Measurements from ENCODE around the gene RARG. TPM values are rescaled to one million over a fixed set of nuclear protein-coding genes. Genes with fewer than 3 reads are reported as not detected.

Gene RARG
- polyA plus RNA-seq, 3 donors: 1.8 to 14.6 (median 2.3) TPM

DNA sequence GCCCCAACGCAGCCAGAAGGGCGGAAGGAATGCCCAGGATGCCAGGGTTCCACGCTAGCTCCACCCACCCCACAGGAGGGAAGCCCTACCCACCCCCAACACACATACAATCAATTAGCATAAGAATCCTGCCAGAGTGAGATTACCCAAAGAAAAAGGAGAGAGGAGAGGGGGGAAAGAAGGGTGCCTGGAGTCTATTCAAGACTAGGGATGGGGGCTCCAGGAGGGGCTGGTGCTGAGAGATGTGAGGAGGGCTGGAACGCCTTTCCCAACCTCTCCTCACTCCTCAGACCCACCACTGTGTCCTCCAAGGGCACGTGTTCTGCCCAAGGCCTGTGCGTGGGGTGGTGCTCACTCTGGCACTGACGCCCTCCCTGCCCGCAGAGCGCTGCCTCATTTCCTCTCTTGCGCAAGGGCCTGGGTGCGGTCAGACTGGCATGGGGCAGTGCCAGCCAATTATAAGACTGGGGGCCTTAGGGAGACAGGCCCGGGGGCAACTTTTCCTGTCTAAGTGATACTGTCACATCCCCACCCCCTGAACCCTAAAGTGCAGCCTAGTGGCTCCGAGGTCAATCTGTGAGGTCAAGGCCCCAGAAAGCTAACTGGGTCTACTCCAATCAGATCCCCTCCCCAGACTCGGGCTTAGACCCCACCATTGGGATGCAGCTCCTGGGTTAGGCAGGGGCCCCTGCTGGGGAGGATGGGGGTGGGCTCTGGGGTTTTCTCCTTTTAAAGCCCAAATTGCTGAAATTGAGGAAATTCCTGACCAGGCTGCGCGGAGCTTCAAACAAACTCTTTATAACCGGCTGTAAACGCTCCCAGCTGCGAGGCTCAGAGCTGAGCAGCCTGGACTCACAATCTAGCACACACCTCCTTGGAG, 14.7 kb downstream of the RARG start:
- Mint-ChIP-seq H3K27me3 (ENCODE audit: low read depth in 3 of 3) (peaks cover 5 to 8% (median 7%) of the 10 kb centered on the region in 3 donors), H3K9me3 (peaks cover 5 to 9% (median 7%) of the 10 kb centered on the region in 7 donors), H3K36me3 (peaks cover 36 to 45% of the 10 kb centered on the region in 2 donors), H3K4me3 (peak overlapping the region; percentile 64 to 87), H3K27ac (peak overlapping the region; percentile 72 to 99 (median 91)), H3K4me1 (peaks cover 75% of the 10 kb centered on the region)
- peaks cover 52 to 75% of the 10 kb centered on the region in 2 donors for H3K4me1 ChIP-seq (ENCODE audit: control insufficient read depth in 1 of 2, insufficient read depth in 2 of 2, low read length in 2 of 2)
- TF ChIP-seq, protein P1, sequence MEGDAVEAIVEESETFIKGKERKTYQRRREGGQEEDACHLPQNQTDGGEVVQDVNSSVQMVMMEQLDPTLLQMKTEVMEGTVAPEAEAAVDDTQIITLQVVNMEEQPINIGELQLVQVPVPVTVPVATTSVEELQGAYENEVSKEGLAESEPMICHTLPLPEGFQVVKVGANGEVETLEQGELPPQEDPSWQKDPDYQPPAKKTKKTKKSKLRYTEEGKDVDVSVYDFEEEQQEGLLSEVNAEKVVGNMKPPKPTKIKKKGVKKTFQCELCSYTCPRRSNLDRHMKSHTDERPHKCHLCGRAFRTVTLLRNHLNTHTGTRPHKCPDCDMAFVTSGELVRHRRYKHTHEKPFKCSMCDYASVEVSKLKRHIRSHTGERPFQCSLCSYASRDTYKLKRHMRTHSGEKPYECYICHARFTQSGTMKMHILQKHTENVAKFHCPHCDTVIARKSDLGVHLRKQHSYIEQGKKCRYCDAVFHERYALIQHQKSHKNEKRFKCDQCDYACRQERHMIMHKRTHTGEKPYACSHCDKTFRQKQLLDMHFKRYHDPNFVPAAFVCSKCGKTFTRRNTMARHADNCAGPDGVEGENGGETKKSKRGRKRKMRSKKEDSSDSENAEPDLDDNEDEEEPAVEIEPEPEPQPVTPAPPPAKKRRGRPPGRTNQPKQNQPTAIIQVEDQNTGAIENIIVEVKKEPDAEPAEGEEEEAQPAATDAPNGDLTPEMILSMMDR (IDR thresholded peaks at IDR 0.05): no peak
- H3K27me3 ChIP-seq (ENCODE audit: control insufficient read depth in 2 of 2, insufficient read depth in 2 of 2, low read length in 2 of 2): no peaks in the 10 kb centered on the region
- H3K27ac ChIP-seq (ENCODE audit: low read depth in 1 of 2, low read length in 2 of 2): peak overlapping the region; percentile 57 to 79
- peak overlapping the region; percentile 100 for H3K4me2 ChIP-seq (replicated peaks; ENCODE audit: extremely low read depth, low read length, poor library complexity, severe bottlenecking)
- no peaks in the 10 kb centered on the region for H4K20me1 ChIP-seq (ENCODE audit: insufficient read depth, low read length)
- intact Hi-C loops (cut with micrococcal nuclease): loop anchor here (2.0 to 10.0 kb wide), 4 partner anchors 34 to 288 kb away; partner anchors contain the start of genes AAAS (in 1 of the 2), NPFF (in 1 of the 2) and TARBP2 (in 1 of the 2)
- H3K36me3 ChIP-seq (replicated peaks in 1 of 2; ENCODE audit: control insufficient read depth in 1 of 2, insufficient read depth in 2 of 2, low read length in 2 of 2): peaks cover 7 to 28% of the 10 kb centered on the region in 2 donors
- peak; percentile 81 to 96 (median 88) for DNase-seq
- H3K9ac ChIP-seq (ENCODE audit: insufficient read depth, low read length, poor library complexity, severe bottlenecking): peak overlapping the region; percentile 38
- H3K79me2 ChIP-seq (ENCODE audit: insufficient read depth, low read length): peaks cover 21% of the 10 kb centered on the region
- peak overlapping the region in 2 of 3 experiments; percentile 1 to 97 for H3K4me3 ChIP-seq (replicated peaks in 1 of 3; ENCODE audit: low read depth in 2 of 3, low read length in 3 of 3)
- H2AFZ ChIP-seq (ENCODE audit: insufficient read depth, low read depth, low read length, poor library complexity, severe bottlenecking): peak overlapping the region; percentile 55
- WGBS (ENCODE audit: insufficient coverage): 4% methylated on average over 15 of the region's 19 CpGs
- H3K9me3 ChIP-seq (replicated peaks in 1 of 2; ENCODE audit: control insufficient read depth in 1 of 2, insufficient read depth in 1 of 2, low read length in 2 of 2): peaks cover 0 to 7% of the 10 kb centered on the region in 2 donors

DNA sequence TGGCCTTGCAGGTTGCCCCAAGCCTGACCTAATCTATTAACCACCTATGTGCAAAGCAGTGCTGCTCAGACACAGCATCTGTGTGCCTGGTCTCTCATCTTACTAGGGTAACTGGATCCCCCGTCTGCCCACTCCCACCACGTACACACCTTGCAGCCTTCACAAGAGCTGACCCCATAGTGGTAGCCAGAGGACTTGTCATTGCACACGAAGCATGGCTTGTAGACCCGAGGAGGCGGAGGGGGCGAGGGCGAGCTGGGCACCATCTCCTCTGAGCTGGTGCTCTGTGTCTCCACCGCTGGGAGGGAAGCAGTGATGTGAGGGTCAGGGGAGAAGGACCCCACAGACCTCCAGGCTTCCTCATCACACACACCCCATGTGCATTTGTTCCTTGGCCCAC, 16.5 kb downstream of the RARG start:
- Histone ChIP-seq H3K27ac (ENCODE audit: low read depth in 1 of 2, low read length in 2 of 2) (no peak overlapping the region), H2AFZ (ENCODE audit: insufficient read depth, low read depth, low read length, poor library complexity, severe bottlenecking) (no peak overlapping the region), H3K4me2 (replicated peaks; ENCODE audit: extremely low read depth, low read length, poor library complexity, severe bottlenecking) (no peak overlapping the region), H3K36me3 (replicated peaks in 1 of 2; ENCODE audit: control insufficient read depth in 1 of 2, insufficient read depth in 2 of 2, low read length in 2 of 2) (peaks cover 10 to 46% of the 10 kb centered on the region in 2 donors), H3K4me1 (ENCODE audit: control insufficient read depth in 1 of 2, insufficient read depth in 2 of 2, low read length in 2 of 2) (peaks cover 43 to 72% of the 10 kb centered on the region in 2 donors), H3K79me2 (ENCODE audit: insufficient read depth, low read length) (peaks cover 21% of the 10 kb centered on the region), H3K4me3 (replicated peaks in 1 of 3; ENCODE audit: low read depth in 2 of 3, low read length in 3 of 3) (no peak overlapping the region), H3K9ac (ENCODE audit: insufficient read depth, low read length, poor library complexity, severe bottlenecking) (no peak overlapping the region), H3K27me3 (ENCODE audit: control insufficient read depth in 2 of 2, insufficient read depth in 2 of 2, low read length in 2 of 2) (no peaks in the 10 kb centered on the region), H4K20me1 (ENCODE audit: insufficient read depth, low read length) (no peaks in the 10 kb centered on the region), H3K9me3 (replicated peaks in 1 of 2; ENCODE audit: control insufficient read depth in 1 of 2, insufficient read depth in 1 of 2, low read length in 2 of 2) (peaks cover 0 to 7% of the 10 kb centered on the region in 2 donors)
- Mint-ChIP-seq H3K27ac (peak overlapping the region in 3 of 7 donors; percentile 72 to 99 (median 92)), H3K27me3 (ENCODE audit: low read depth in 3 of 3) (peaks cover 5 to 8% (median 7%) of the 10 kb centered on the region in 3 donors), H3K36me3 (peaks cover 47 to 63% of the 10 kb centered on the region in 2 donors), H3K4me3 (no peak overlapping the region), H3K4me1 (peaks cover 75% of the 10 kb centered on the region), H3K9me3 (peaks cover 5 to 9% (median 7%) of the 10 kb centered on the region in 7 donors)
- no peak for DNase-seq
- intact Hi-C loops (cut with micrococcal nuclease): loop anchor here (5.0 to 10.0 kb wide), 3 partner anchors 37 to 289 kb away; partner anchors contain the start of genes AAAS (in 1 of the 2), NPFF (in 1 of the 2) and TARBP2 (in 1 of the 2)
- WGBS (ENCODE audit: insufficient coverage): 90% methylated on average over 2 of the region's 8 CpGs
- TF ChIP-seq, protein P1 (IDR thresholded peaks at IDR 0.05): no peak

Data from CD14-positive monocyte (primary cell).